Mesenchymal stem cell (in vitro differentiated cells and primary cell): Measurements from ENCODE around the gene PDE6B.
"Not testable (repeated sequence)": the region's sequence is repeated elsewhere in the genome, so short reads cannot be mapped to it uniquely, and the experiment has no call there.

Experiments used
- DNase-seq: peaks from one replicate; pipeline ENCODE4 v3.0.0-alpha.2; 2013
- H2AFZ ChIP-seq: one replicate; pipeline ENCODE4 v1.6.1; 2013; ENCODE audit warnings: low read depth, mild to moderate bottlenecking, control low read depth, inconsistent platforms, low read length, moderate library complexity
- H2AK5ac ChIP-seq: 2 replicates; pipeline ENCODE4 v1.6.1; 2013; ENCODE audit warnings: low read length, moderate library complexity, mild to moderate bottlenecking, inconsistent platforms; ENCODE audit not compliant: severe bottlenecking
- H2BK120ac ChIP-seq: one replicate; pipeline ENCODE4 v1.6.1; 2013; ENCODE audit warnings: low read depth, mild to moderate bottlenecking, inconsistent platforms, low read length, moderate library complexity
- H2BK12ac ChIP-seq, 2 experiments: one replicate each; pipeline ENCODE4 v1.6.1; 2013; ENCODE audit warnings: inconsistent platforms in 2 of 2, low read length in 2 of 2, mild to moderate bottlenecking in 2 of 2, moderate library complexity in 2 of 2, control low read depth in 1 of 2
- H2BK15ac ChIP-seq: one replicate; pipeline ENCODE4 v1.6.1; 2013; ENCODE audit warnings: mild to moderate bottlenecking, low read depth, inconsistent platforms; ENCODE audit not compliant: poor library complexity, severe bottlenecking
- H2BK5ac ChIP-seq: 2 replicates; pipeline ENCODE4 v1.6.1; 2013; ENCODE audit warnings: low read depth, mild to moderate bottlenecking, low read length, control low read depth, inconsistent platforms; ENCODE audit not compliant: poor library complexity, severe bottlenecking
- H3K14ac ChIP-seq, 2 experiments: one replicate each; pipeline ENCODE4 v1.6.1; 2013; ENCODE audit warnings: inconsistent platforms in 2 of 2, low read length in 2 of 2, control low read depth in 1 of 2, mild to moderate bottlenecking in 1 of 2, moderate library complexity in 1 of 2
- H3K18ac ChIP-seq, 2 experiments: one replicate each; pipeline ENCODE4 v1.6.1; 2013; ENCODE audit warnings: inconsistent platforms in 2 of 2, low read length in 2 of 2, control low read depth in 1 of 2, low read depth in 1 of 2, mild to moderate bottlenecking in 1 of 2
- H3K23ac ChIP-seq, 2 experiments: one replicate each; pipeline ENCODE4 v1.6.1; 2013; ENCODE audit warnings: inconsistent platforms in 2 of 2, low read length in 2 of 2, mild to moderate bottlenecking in 2 of 2, moderate library complexity in 2 of 2, control low read depth in 1 of 2
- H3K27ac ChIP-seq: 2 replicates; pipeline ENCODE4 v1.5.1; 2013; ENCODE audit warnings: mild to moderate bottlenecking, moderate library complexity, low read length, control low read depth, inconsistent platforms; ENCODE audit not compliant: poor library complexity, severe bottlenecking
- H3K27me3 ChIP-seq, 2 experiments: 2 replicates each; pipeline versions ENCODE4 v1.6.1 to v1.7.0; 2013; ENCODE audit warnings: low read length in 2 of 2, mild to moderate bottlenecking in 2 of 2, moderate library complexity in 2 of 2, control low read depth in 1 of 2, inconsistent platforms in 1 of 2; ENCODE audit not compliant: control insufficient read depth in 1 of 2, insufficient read depth in 1 of 2
- H3K36me3 ChIP-seq, 2 experiments: 2 replicates each; pipeline versions ENCODE4 v1.6.1 to v1.7.0; 2013; ENCODE audit warnings: low read length in 2 of 2, control low read depth in 1 of 2, inconsistent platforms in 1 of 2, low read depth in 1 of 2, mild to moderate bottlenecking in 1 of 2; ENCODE audit not compliant: insufficient read depth in 2 of 2, control insufficient read depth in 1 of 2
- H3K4ac ChIP-seq, 2 experiments: one replicate each; pipeline ENCODE4 v1.6.1; 2013; ENCODE audit warnings: inconsistent platforms in 2 of 2, low read length in 2 of 2, mild to moderate bottlenecking in 2 of 2, moderate library complexity in 2 of 2, control low read depth in 1 of 2, low read depth in 1 of 2
- H3K4me1 ChIP-seq: 2 replicates; pipeline ENCODE4 v1.6.1; 2013; ENCODE audit warnings: low read depth, low read length, control low read depth; ENCODE audit not compliant: control insufficient read depth, insufficient read depth
- H3K4me2 ChIP-seq: 2 replicates; pipeline ENCODE4 v1.6.1; 2013; ENCODE audit warnings: low read length, mild to moderate bottlenecking, inconsistent platforms; ENCODE audit not compliant: poor library complexity, severe bottlenecking
- H3K4me3 ChIP-seq, 2 experiments: 2 replicates each; pipeline versions ENCODE4 v1.5.1 to v1.7.0; 2013; ENCODE audit warnings: low read length in 2 of 2, mild to moderate bottlenecking in 2 of 2, control low read depth in 1 of 2, low read depth in 1 of 2; ENCODE audit not compliant: insufficient read depth in 1 of 2
- H3K79me1 ChIP-seq: replicated peaks from 2 replicates; pipeline ENCODE4 v1.6.1; 2013; ENCODE audit warnings: mild to moderate bottlenecking, control low read depth, low read length, inconsistent platforms; ENCODE audit not compliant: poor library complexity, severe bottlenecking
- H3K9ac ChIP-seq: 2 replicates; pipeline ENCODE4 v1.7.0; 2013; ENCODE audit warnings: mild to moderate bottlenecking, low read length, moderate library complexity
- H3K9me3 ChIP-seq: 2 replicates; pipeline ENCODE4 v1.7.0; 2013; ENCODE audit warnings: mild to moderate bottlenecking, low read length; ENCODE audit not compliant: control insufficient read depth
- H4K8ac ChIP-seq: one replicate; pipeline ENCODE4 v1.6.1; 2013; ENCODE audit warnings: inconsistent platforms, mild to moderate bottlenecking, low read length, moderate library complexity
- H4K91ac ChIP-seq: one replicate; pipeline ENCODE4 v1.6.1; 2013; ENCODE audit warnings: mild to moderate bottlenecking, low read length, inconsistent platforms
- WGBS: methylation state at CpG from one replicate; pipeline ENCODE4 v1.1.7; 2013; ENCODE audit warnings: mixed read lengths; 5-methylcytosine and 5-hydroxymethylcytosine counted together

PDE6B gene

DNA sequence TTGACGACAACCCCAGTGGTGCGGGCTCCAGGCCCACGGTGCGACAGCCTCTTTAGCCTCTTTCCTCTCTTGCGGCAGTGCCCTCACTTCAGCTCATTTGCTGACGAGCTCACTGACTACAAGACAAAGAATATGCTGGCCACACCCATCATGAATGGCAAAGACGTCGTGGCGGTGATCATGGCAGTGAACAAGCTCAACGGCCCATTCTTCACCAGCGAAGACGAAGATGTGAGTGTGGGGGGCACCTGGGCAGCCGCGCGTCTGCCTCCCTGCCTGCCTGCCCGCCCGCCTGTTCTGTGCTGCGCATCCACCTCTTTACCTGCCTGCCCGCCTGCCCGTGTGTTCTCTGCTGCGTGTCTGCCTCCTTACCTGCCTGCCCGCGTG, 9.2 kb downstream of the PDE6B start:
- Histone ChIP-seq H2BK5ac (no peak overlapping the region), H3K4me3 (no peak overlapping the region), H3K27me3 (peaks cover 6 to 18% of the 10 kb centered on the region in 2 experiments), H2BK12ac (no peak overlapping the region), H3K9me3 (peaks cover 11% of the 10 kb centered on the region), H3K4me2 (no peak overlapping the region), H3K9ac (no peak overlapping the region), H2BK15ac (no peak overlapping the region), H4K91ac (no peak overlapping the region), H3K79me1 (no peaks in the 10 kb centered on the region), H2BK120ac (no peak overlapping the region), H3K4me1 (peaks cover 3% of the 10 kb centered on the region), H3K36me3 (no peaks in the 10 kb centered on the region), H3K14ac (no peak overlapping the region), H4K8ac (no peak overlapping the region), H3K27ac (no peak overlapping the region), H3K23ac (no peak overlapping the region), H3K18ac (no peak overlapping the region), H2AK5ac (no peak overlapping the region), H2AFZ (no peak overlapping the region), H3K4ac (no peak overlapping the region)
- WGBS: 87% methylated on average over 19 of the region's 23 CpGs
- DNase-seq: no peak

- not testable (repeated sequence) for H3K4ac ChIP-seq, H4K8ac ChIP-seq, H2BK12ac ChIP-seq, H2BK120ac ChIP-seq, H2AK5ac ChIP-seq, H3K27ac ChIP-seq, H3K18ac ChIP-seq, H3K9ac ChIP-seq, H2BK15ac ChIP-seq, H3K4me3 ChIP-seq, DNase-seq, H2AFZ ChIP-seq, H3K4me1 ChIP-seq, H3K79me1 ChIP-seq, H3K4me2 ChIP-seq, H3K14ac ChIP-seq, H3K36me3 ChIP-seq, H2BK5ac ChIP-seq, H3K23ac ChIP-seq
- Histone ChIP-seq H4K91ac (peak overlapping the region; percentile 18), H3K9me3 (peaks cover 11% of the 10 kb centered on the region), H3K27me3 (peaks cover 6 to 11% of the 10 kb centered on the region in 2 experiments)
- WGBS: 93% methylated on average over 46 of the region's 46 CpGs
These were observed 9.9 kb downstream of the PDE6B start for GRCh38 chr4:635066-635835.

GRCh38 chr4:635851-636627, 10.7 kb downstream of the PDE6B start:
- H3K14ac ChIP-seq: no peak overlapping the region
- H4K91ac ChIP-seq: no peak overlapping the region
- H2BK12ac ChIP-seq: no peak overlapping the region
- no peak overlapping the region for H2BK15ac ChIP-seq
- H3K4me2 ChIP-seq: no peak overlapping the region
- no peaks in the 10 kb centered on the region for H3K36me3 ChIP-seq
- H3K23ac ChIP-seq: no peak overlapping the region
- no peak overlapping the region for H3K4me3 ChIP-seq
- H3K9me3 ChIP-seq: peaks cover 10% of the 10 kb centered on the region
- H4K8ac ChIP-seq: no peak overlapping the region
- no peak overlapping the region for H2BK5ac ChIP-seq
- H2AFZ ChIP-seq: no peak overlapping the region
- H3K18ac ChIP-seq: no peak overlapping the region
- no peak overlapping the region for H3K9ac ChIP-seq
- peaks cover 1% of the 10 kb centered on the region for H3K4me1 ChIP-seq
- H3K4ac ChIP-seq: no peak overlapping the region
- DNase-seq: no peak
- H3K27ac ChIP-seq: no peak overlapping the region
- H3K27me3 ChIP-seq: peaks cover 4 to 6% of the 10 kb centered on the region in 2 experiments
- H2BK120ac ChIP-seq: no peak overlapping the region
- no peaks in the 10 kb centered on the region for H3K79me1 ChIP-seq
- H2AK5ac ChIP-seq: no peak overlapping the region
- 91% methylated on average over 22 of the region's 22 CpGs for WGBS

DNA sequence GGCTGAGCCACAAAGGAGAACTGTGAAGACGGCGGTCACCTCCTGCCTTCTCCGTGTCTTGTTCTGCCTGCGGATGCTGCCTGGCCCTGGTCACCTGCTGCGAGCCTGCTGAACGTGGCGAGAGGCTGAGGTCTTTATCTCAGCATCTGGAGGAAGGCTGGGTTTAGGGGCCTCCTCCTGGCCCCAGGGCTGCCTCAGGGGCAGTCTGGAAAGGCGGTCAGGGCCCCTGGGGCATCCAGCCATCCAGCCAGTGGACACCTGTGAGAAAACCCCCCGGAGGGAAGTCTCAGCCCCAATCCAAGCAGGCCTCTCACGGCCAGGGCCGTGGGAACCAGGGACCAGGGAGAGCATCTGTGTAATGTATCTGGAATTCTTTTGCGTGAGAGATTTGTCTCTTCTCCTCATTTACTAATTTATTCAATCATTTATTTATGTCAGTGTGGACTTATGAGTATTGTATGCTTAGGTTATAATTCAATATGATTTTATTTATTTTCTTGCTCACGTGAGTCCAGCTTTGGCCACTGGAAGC, 11.3 kb downstream of the PDE6B start:
- Histone ChIP-seq H3K36me3 (no peaks in the 10 kb centered on the region), H3K9me3 (peaks cover 6% of the 10 kb centered on the region)

More for the DNA sequence above, 11.3 kb downstream of the PDE6B start:
- DNase-seq: no peak
- peaks cover 4 to 6% of the 10 kb centered on the region in 2 experiments for H3K27me3 ChIP-seq
- H3K4ac ChIP-seq: no peak overlapping the region
- H2BK120ac ChIP-seq: no peak overlapping the region
- no peak overlapping the region for H3K9ac ChIP-seq
- no peak overlapping the region for H4K91ac ChIP-seq
- no peak overlapping the region for H3K4me2 ChIP-seq
- H3K27ac ChIP-seq: no peak overlapping the region
- H3K4me1 ChIP-seq: peaks cover 1% of the 10 kb centered on the region
- no peak overlapping the region for H4K8ac ChIP-seq
- H2BK5ac ChIP-seq: no peak overlapping the region
- no peak overlapping the region for H2AK5ac ChIP-seq
- H2BK12ac ChIP-seq: no peak overlapping the region
- H3K18ac ChIP-seq: no peak overlapping the region
- no peak overlapping the region for H2BK15ac ChIP-seq
- H3K4me3 ChIP-seq: no peak overlapping the region
- H2AFZ ChIP-seq: no peak overlapping the region
- H3K23ac ChIP-seq: no peak overlapping the region
- H3K79me1 ChIP-seq: no peaks in the 10 kb centered on the region
- H3K14ac ChIP-seq: no peak overlapping the region
- 88% methylated on average over 10 of the region's 13 CpGs for WGBS
